ENCODE data around the gene SESTD1. TPM values are rescaled to one million over a fixed set of nuclear protein-coding genes. Genes with fewer than 3 reads are reported as not detected.

SESTD1 gene
- 9.6 and 12.4 TPM in 2 replicates for total RNA-seq

GRCh38 chr2:179264368-179265081, at the start of gene SESTD1:
SESTD1 (minus strand) TSS chr2:179264832; CDS start chr2:179191841, 72,991 bp downstream.
- Mint-ChIP-seq H3K27ac (peak within 1 kb of the TSS; percentile 79), H3K27me3 (ENCODE audit: insufficient read depth) (peaks cover 41% of the 10 kb centered on the region), H3K4me3 (peak within 1 kb of the TSS; percentile 87), H3K36me3 (ENCODE audit: low read depth) (no peaks in the 10 kb centered on the region), H3K4me1 (ENCODE audit: low read depth) (peaks cover 34% of the 10 kb centered on the region), H3K9me3 (no peaks in the 10 kb centered on the region)
- peak; percentile 62 for DNase-seq (ENCODE audit: low spot score)
- intact Hi-C loops (cut with micrococcal nuclease), result loop anchor here (1.0 to 10.0 kb wide), 4 partner anchors 25 to 750 kb away; no protein-coding TSS in a partner anchor

GRCh38 chr2:179313057-179313456, 48.4 kb upstream of the SESTD1 start:
- intact Hi-C loops (cut with micrococcal nuclease), result no loop called here
- H3K36me3 Mint-ChIP-seq (ENCODE audit: low read depth), result no peaks in the 10 kb centered on the region
- peaks cover 11% of the 10 kb centered on the region for H3K27me3 Mint-ChIP-seq (ENCODE audit: insufficient read depth)

GRCh38 chr2:179311101-179311500, 46.5 kb upstream of the SESTD1 start:
- no peak overlapping the region for H3K4me3 Mint-ChIP-seq
- no peak overlapping the region for H3K27ac Mint-ChIP-seq
- intact Hi-C loops (cut with micrococcal nuclease), result no loop called here
- no peaks in the 10 kb centered on the region for H3K4me1 Mint-ChIP-seq (ENCODE audit: low read depth)
- no peaks in the 10 kb centered on the region for H3K9me3 Mint-ChIP-seq
- no peaks in the 10 kb centered on the region for H3K36me3 Mint-ChIP-seq (ENCODE audit: low read depth)
- no peak for DNase-seq (ENCODE audit: low spot score)
- H3K27me3 Mint-ChIP-seq (ENCODE audit: insufficient read depth), result peaks cover 8% of the 10 kb centered on the region

More at GRCh38 chr2:179313057-179313456, 48.4 kb upstream of the SESTD1 start:
- H3K4me3 Mint-ChIP-seq, result no peak overlapping the region
- DNase-seq (ENCODE audit: low spot score), result no peak
- no peaks in the 10 kb centered on the region for H3K9me3 Mint-ChIP-seq
- H3K4me1 Mint-ChIP-seq (ENCODE audit: low read depth), result no peaks in the 10 kb centered on the region
- H3K27ac Mint-ChIP-seq, result no peak overlapping the region

GRCh38 chr2:179307616-179308371, 43.2 kb upstream of the SESTD1 start:
- Mint-ChIP-seq H3K27me3 (ENCODE audit: insufficient read depth) (peaks cover 2% of the 10 kb centered on the region), H3K27ac (no peak overlapping the region), H3K4me1 (ENCODE audit: low read depth) (no peaks in the 10 kb centered on the region), H3K36me3 (ENCODE audit: low read depth) (no peaks in the 10 kb centered on the region), H3K4me3 (no peak overlapping the region), H3K9me3 (no peaks in the 10 kb centered on the region)
- intact Hi-C loops (cut with micrococcal nuclease), result no loop called here
- no peak for DNase-seq (ENCODE audit: low spot score)

- H3K27me3 Mint-ChIP-seq (ENCODE audit: insufficient read depth), result peaks cover 3% of the 10 kb centered on the region
- no peaks in the 10 kb centered on the region for H3K36me3 Mint-ChIP-seq (ENCODE audit: low read depth)
- H3K4me3 Mint-ChIP-seq, result no peak overlapping the region
- H3K4me1 Mint-ChIP-seq (ENCODE audit: low read depth), result no peaks in the 10 kb centered on the region
- no peak for DNase-seq (ENCODE audit: low spot score)
- no peak overlapping the region for H3K27ac Mint-ChIP-seq
- intact Hi-C loops (cut with micrococcal nuclease), result no loop called here
- H3K9me3 Mint-ChIP-seq, result no peaks in the 10 kb centered on the region
Measured at GRCh38 chr2:179305125-179305524, 40.5 kb upstream of the SESTD1 start.

GRCh38 chr2:179304424-179304823, 39.8 kb upstream of the SESTD1 start:
- peaks cover 3% of the 10 kb centered on the region for H3K27me3 Mint-ChIP-seq (ENCODE audit: insufficient read depth)
- no peaks in the 10 kb centered on the region for H3K4me1 Mint-ChIP-seq (ENCODE audit: low read depth)
- no peaks in the 10 kb centered on the region for H3K9me3 Mint-ChIP-seq
- DNase-seq (ENCODE audit: low spot score), result no peak
- H3K4me3 Mint-ChIP-seq, result no peak overlapping the region
- intact Hi-C loops (cut with micrococcal nuclease), result no loop called here
- H3K36me3 Mint-ChIP-seq (ENCODE audit: low read depth), result no peaks in the 10 kb centered on the region
- no peak overlapping the region for H3K27ac Mint-ChIP-seq

GRCh38 chr2:179302764-179303571, 38.3 kb upstream of the SESTD1 start:
- Mint-ChIP-seq H3K4me1 (ENCODE audit: low read depth) (no peaks in the 10 kb centered on the region), H3K4me3 (no peak overlapping the region)
- intact Hi-C loops (cut with micrococcal nuclease), result no loop called here

GRCh38 chr2:179302149-179302548, 37.5 kb upstream of the SESTD1 start:
- H3K4me3 Mint-ChIP-seq, result no peak overlapping the region

More at GRCh38 chr2:179302764-179303571, 38.3 kb upstream of the SESTD1 start:
- Mint-ChIP-seq H3K9me3 (no peaks in the 10 kb centered on the region), H3K27me3 (ENCODE audit: insufficient read depth) (peaks cover 3% of the 10 kb centered on the region), H3K27ac (no peak overlapping the region), H3K36me3 (ENCODE audit: low read depth) (no peaks in the 10 kb centered on the region)
- no peak for DNase-seq (ENCODE audit: low spot score)

GRCh38 chr2:179298666-179299065, 34.0 kb upstream of the SESTD1 start:
- no peak overlapping the region for H3K4me3 Mint-ChIP-seq
- no peaks in the 10 kb centered on the region for H3K9me3 Mint-ChIP-seq
- peaks cover 6% of the 10 kb centered on the region for H3K27me3 Mint-ChIP-seq (ENCODE audit: insufficient read depth)
- no peaks in the 10 kb centered on the region for H3K4me1 Mint-ChIP-seq (ENCODE audit: low read depth)
- intact Hi-C loops (cut with micrococcal nuclease), result no loop called here
- no peak for DNase-seq (ENCODE audit: low spot score)
- H3K27ac Mint-ChIP-seq, result no peak overlapping the region
- no peaks in the 10 kb centered on the region for H3K36me3 Mint-ChIP-seq (ENCODE audit: low read depth)

More at GRCh38 chr2:179302149-179302548, 37.5 kb upstream of the SESTD1 start:
- Mint-ChIP-seq H3K27me3 (ENCODE audit: insufficient read depth) (peaks cover 6% of the 10 kb centered on the region), H3K4me1 (ENCODE audit: low read depth) (no peaks in the 10 kb centered on the region), H3K27ac (no peak overlapping the region), H3K36me3 (ENCODE audit: low read depth) (no peaks in the 10 kb centered on the region), H3K9me3 (no peaks in the 10 kb centered on the region)
- DNase-seq (ENCODE audit: low spot score), result no peak
- intact Hi-C loops (cut with micrococcal nuclease), result no loop called here

- Mint-ChIP-seq H3K36me3 (ENCODE audit: low read depth) (no peaks in the 10 kb centered on the region), H3K27ac (no peak overlapping the region)
Measured at GRCh38 chr2:179297927-179298326, 33.3 kb upstream of the SESTD1 start.

GRCh38 chr2:179290329-179290728, 25.7 kb upstream of the SESTD1 start:
- Mint-ChIP-seq H3K4me1 (ENCODE audit: low read depth) (no peaks in the 10 kb centered on the region), H3K27ac (no peak overlapping the region), H3K27me3 (ENCODE audit: insufficient read depth) (peaks cover 9% of the 10 kb centered on the region), H3K4me3 (no peak overlapping the region), H3K9me3 (no peaks in the 10 kb centered on the region), H3K36me3 (ENCODE audit: low read depth) (no peaks in the 10 kb centered on the region)
- intact Hi-C loops (cut with micrococcal nuclease), result no loop called here
- no peak for DNase-seq (ENCODE audit: low spot score)

More at GRCh38 chr2:179297927-179298326, 33.3 kb upstream of the SESTD1 start:
- H3K4me3 Mint-ChIP-seq, result no peak overlapping the region
- intact Hi-C loops (cut with micrococcal nuclease), result no loop called here
- H3K4me1 Mint-ChIP-seq (ENCODE audit: low read depth), result no peaks in the 10 kb centered on the region
- H3K9me3 Mint-ChIP-seq, result no peaks in the 10 kb centered on the region
- no peak for DNase-seq (ENCODE audit: low spot score)
- H3K27me3 Mint-ChIP-seq (ENCODE audit: insufficient read depth), result peaks cover 6% of the 10 kb centered on the region

- Mint-ChIP-seq H3K36me3 (ENCODE audit: low read depth) (no peaks in the 10 kb centered on the region), H3K9me3 (no peaks in the 10 kb centered on the region), H3K27ac (no peak overlapping the region), H3K4me3 (no peak overlapping the region), H3K27me3 (ENCODE audit: insufficient read depth) (peaks cover 22% of the 10 kb centered on the region), H3K4me1 (ENCODE audit: low read depth) (no peaks in the 10 kb centered on the region)
- DNase-seq (ENCODE audit: low spot score), result no peak
- intact Hi-C loops (cut with micrococcal nuclease), result no loop called here
Measured at GRCh38 chr2:179285060-179285459, 20.4 kb upstream of the SESTD1 start.
